K562 (cell line): Measurements from ENCODE around the gene AIF1L. TPM values are rescaled to one million over a fixed set of nuclear protein-coding genes. Genes with fewer than 3 reads are reported as not detected.
A peak's percentile ranks its signal among the peaks of the same experiment; 100 is the strongest.

Experiments used
- ATAC-seq: fragments of 200-7000 bp; cut with Tn5 transposase; 3 replicates; pipeline ENCODE4 v1.9.1; 2020; ENCODE audit warnings: moderate library complexity
- BruUV-seq: library from RNA; stranded (reverse); fragments of 400-500 nt; replicated peaks from 2 replicates; lab custom pipeline; 2021; lab: Mats Ljungman, UMichigan
- CTCF ChIA-PET: fragments of 300-600 bp; formaldehyde crosslinking; extraction: SDS; loops from one replicate; lab custom pipeline; 2021; ENCODE audit warnings: low intra/inter-chr PET ratio; lab: Yijun Ruan, JAX
- POLR2A ChIA-PET: fragments of 300-600, 350-650 bp; sonication (Branson Sonifier 250); formaldehyde crosslinking; extraction: SDS; loops from one replicate; lab custom pipeline; 2021; ENCODE audit warnings: antibody characterized with exemption, inconsistent platforms; lab: Yijun Ruan, JAX
- DNase-seq, 4 experiments: peaks; one replicate each; pipeline versions ENCODE4 v3.0.0 to v3.0.0-alpha.2; 2011 to 2018; ENCODE audit warnings: low spot score in 3 of 4, mixed read lengths in 3 of 4; ENCODE audit errors: extremely low read depth in 1 of 4
- FAIRE-seq: peaks from 2 replicates; lab custom pipeline; 2011; peaks lifted over from hg19 to GRCh38; lab: Jason Lieb, UNC
- H2AFZ ChIP-seq: 2 replicates; pipeline ENCODE4 v1.6.0; 2011; ENCODE audit warnings: low read depth, low read length, control low read depth, inconsistent platforms
- H3K27ac ChIP-seq: fragments of 200-600 bp; 3 replicates; pipeline ENCODE4 v1.8.0; 2011; ENCODE audit warnings: low read depth, mild to moderate bottlenecking, control low read depth, inconsistent platforms, low read length, moderate library complexity, mixed read lengths; ENCODE audit errors: extremely low read depth
- H3K27me3 ChIP-seq, 2 experiments: fragments of 300-600 bp in 1 of 2; 2 replicates in 1 of 2; 3 replicates in 1 of 2; pipeline versions ENCODE4 v1.6.0 to v1.8.0; 2011; ENCODE audit warnings: inconsistent platforms in 2 of 2, low read length in 2 of 2, mild to moderate bottlenecking in 1 of 2, mixed read lengths in 1 of 2, moderate library complexity in 1 of 2; ENCODE audit not compliant: control insufficient read depth in 2 of 2, insufficient read depth in 2 of 2
- H3K36me3 ChIP-seq: fragments of 300-600 bp; 3 replicates; pipeline ENCODE4 v1.8.0; 2011; ENCODE audit warnings: mild to moderate bottlenecking, low read length, inconsistent platforms; ENCODE audit not compliant: control insufficient read depth, insufficient read depth
- H3K4me1 ChIP-seq, 2 experiments: fragments of 200-600 bp in 1 of 2; replicated peaks in 1 of 2; 2 replicates in 1 of 2; 3 replicates in 1 of 2; pipeline versions ENCODE4 v1.5.1 to v1.8.0; 2011; ENCODE audit warnings: inconsistent platforms in 2 of 2, low read length in 2 of 2, mild to moderate bottlenecking in 1 of 2, mixed read lengths in 1 of 2, moderate library complexity in 1 of 2; ENCODE audit not compliant: control insufficient read depth in 2 of 2, insufficient read depth in 2 of 2
- H3K4me2 ChIP-seq: 2 replicates; pipeline ENCODE4 v1.6.1; 2011; ENCODE audit warnings: low read length, control low read depth, inconsistent platforms, mixed read lengths; ENCODE audit not compliant: insufficient read depth
- H3K4me3 ChIP-seq: fragments of 200-600 bp; sonication (generic), shearing (Covaris generic); 2 replicates; pipeline ENCODE4 v1.5.1; 2016; ENCODE audit warnings: control low read depth, inconsistent platforms
- H3K79me2 ChIP-seq: fragments of 200-600 bp; 3 replicates; pipeline ENCODE4 v1.8.0; 2011; ENCODE audit warnings: low read length, inconsistent platforms; ENCODE audit not compliant: control insufficient read depth, insufficient read depth
- H3K9ac ChIP-seq, 2 experiments: 2 replicates each; pipeline versions ENCODE4 v1.6.0 to v1.6.1; 2011; ENCODE audit warnings: low read depth in 2 of 2, low read length in 2 of 2, control low read depth in 1 of 2, inconsistent platforms in 1 of 2, mild to moderate bottlenecking in 1 of 2, mixed read lengths in 1 of 2; ENCODE audit not compliant: insufficient read depth in 1 of 2
- H3K9me1 ChIP-seq: one replicate; pipeline ENCODE4 v1.6.0; 2011; ENCODE audit warnings: inconsistent platforms, mild to moderate bottlenecking, low read length, moderate library complexity; ENCODE audit not compliant: control insufficient read depth, insufficient read depth
- H3K9me3 ChIP-seq: replicated peaks from 2 replicates; pipeline ENCODE4 v1.5.1; 2011; ENCODE audit warnings: low read depth, low read length, inconsistent platforms; ENCODE audit not compliant: control insufficient read depth, insufficient read depth
- H4K20me1 ChIP-seq: replicated peaks from 2 replicates; pipeline ENCODE4 v1.6.1; 2011; ENCODE audit warnings: low read length, inconsistent platforms, mixed read lengths; ENCODE audit not compliant: control insufficient read depth, insufficient read depth
- CBFB ChIP-seq: sonication (generic); formaldehyde crosslinking; IDR thresholded peaks from 2 replicates; pipeline ENCODE4 v1.4.0; 2020; ENCODE audit warnings: mild to moderate bottlenecking, missing genetic modification reagents
- GABPB2 ChIP-seq: fragments of 250-450 bp; sonication (Bioruptor Pico); conservative IDR thresholded peaks from 2 replicates; pipeline ENCODE4 v1.5.1; 2021; ENCODE audit warnings: mild to moderate bottlenecking
- HMG20B ChIP-seq: fragments of 250-450 bp; sonication (Bioruptor Pico); IDR thresholded peaks from 2 replicates; pipeline ENCODE4 v1.5.0; 2021; ENCODE audit warnings: mild to moderate bottlenecking
- HNRNPH1 ChIP-seq: fragments of 200-400 bp; formaldehyde crosslinking; optimal IDR thresholded peaks from 2 replicates; pipeline ENCODE3; 2017; ENCODE audit warnings: low read depth, mild to moderate bottlenecking, low read length, moderate library complexity
- JUND ChIP-seq, 2 experiments: IDR thresholded peaks; 2 replicates in 1 of 2; 3 replicates in 1 of 2; pipeline ENCODE4 v1.6.1; 2011; ENCODE audit warnings: borderline replicate concordance in 2 of 2, low read depth in 2 of 2, low read length in 2 of 2, improper control_type of control experiment in 1 of 2, missing biosample characterization in 1 of 2, missing genetic modification characterization in 1 of 2, missing genetic modification reagents in 1 of 2
- KDM1A ChIP-seq, 2 experiments: fragments of 450-650 bp; IDR thresholded peaks; 2 replicates each; pipeline ENCODE4 v1.6.1; 2016; ENCODE audit warnings: mild to moderate bottlenecking in 2 of 2
- MAFK ChIP-seq: IDR thresholded peaks from 2 replicates; pipeline ENCODE4 v1.6.1; 2011; ENCODE audit warnings: low read length, improper control_type of control experiment
- MBD2 ChIP-seq: sonication (generic); IDR thresholded peaks from 2 replicates; pipeline ENCODE4 v1.6.1; 2016; ENCODE audit warnings: low read depth, borderline replicate concordance
- NR2C1 ChIP-seq, 2 experiments: fragments of 450-650 bp; IDR thresholded peaks; 2 replicates each; pipeline ENCODE4 v1.6.1; 2017; ENCODE audit warnings: mild to moderate bottlenecking in 2 of 2, antibody characterized with exemption in 1 of 2, inconsistent platforms in 1 of 2, missing compliant biosample characterization in 1 of 2, missing genetic modification characterization in 1 of 2
- PHTF2 ChIP-seq: fragments of 250-450 bp; sonication (Bioruptor Pico); IDR thresholded peaks from 2 replicates; pipeline ENCODE4 v1.5.0; 2021; ENCODE audit warnings: mild to moderate bottlenecking
- RBM39 ChIP-seq: fragments of 200-400 bp; formaldehyde crosslinking; optimal IDR thresholded peaks from 2 replicates; pipeline ENCODE3; 2018; ENCODE audit warnings: low read depth, low read length
- TEAD1 ChIP-seq, 2 experiments: fragments of 450-650 bp in 1 of 2; sonication (generic) in 1 of 2; formaldehyde crosslinking; IDR thresholded peaks; 2 replicates each; pipeline versions ENCODE4 v1.4.0 to v1.8.0; 2020 to 2022; ENCODE audit warnings: mild to moderate bottlenecking in 2 of 2, missing genetic modification reagents in 1 of 2
- TSC22D4 ChIP-seq: fragments of 450-650 bp; IDR thresholded peaks from 2 replicates; pipeline ENCODE4 v1.6.1; 2016; ENCODE audit warnings: missing genetic modification characterization, missing biosample characterization, control low read depth
- ZNF3 ChIP-seq: fragments of 250-450 bp; sonication (Bioruptor Pico); IDR thresholded peaks from 2 replicates; pipeline ENCODE4 v1.5.0; 2021; ENCODE audit warnings: mild to moderate bottlenecking, moderate library complexity
- WGBS: fragments of 100-300 bp; shearing (Covaris generic); methylation state at CpG from one replicate; pipeline ENCODE4 v1.1.6; 2016; ENCODE audit warnings: low coverage, mixed read lengths; ENCODE audit not compliant: insufficient coverage; ENCODE audit errors: missing lambda C conversion rate; 5-methylcytosine and 5-hydroxymethylcytosine counted together
- in situ Hi-C: fragments of 300-500 bp; cut with MboI; formaldehyde crosslinking; loops from 4 replicates; pipeline ENCODE4 v1.15.0; 2018; ENCODE audit warnings: inconsistent platforms, mixed read lengths
- intact Hi-C: fragments of 100-400 bp; cut with micrococcal nuclease; formaldehyde crosslinking; loops from 2 replicates; pipeline ENCODE4 v1.14.2; 2022
- polyA plus RNA-seq, 8 experiments: library from polyadenylated mRNA; depleted of rRNA in 4 of 8; stranded (reverse) in 5 of 8; unstranded in 3 of 8; fragments of >200 nt; fragmentation: Nextera tagmentation in 2 of 8; fragmentation: Illumina TruSeq in 1 of 8; extraction: Ambion mirVana in 2 of 8; extraction: Trizol in 1 of 8; gene quantifications; 2 replicates each; pipeline versions ENCODE4 v1.2.1 to v1.2.3, GENCODE V29; 2011 to 2014; ENCODE audit warnings: inconsistent platforms in 1 of 8, missing spikeins in 1 of 8
- total RNA-seq, 7 experiments: library from RNA; depleted of rRNA in 6 of 7; stranded (reverse); fragments of >200 nt in 6 of 7; fragmentation: Illumina TruSeq in 2 of 7; extraction: Trizol in 2 of 7; gene quantifications; 2 replicates each; pipeline versions ENCODE4 v1.2.1 to v1.2.3, GENCODE V29; 2011 to 2021; ENCODE audit warnings: low replicate concordance in 1 of 7
- TF ChIP-seq, protein P1 (sequence below): fragments of 450-650 bp; IDR thresholded peaks from 2 replicates; pipeline ENCODE4 v1.6.1; 2017; ENCODE audit warnings: antibody characterized with exemption, mild to moderate bottlenecking
- TF ChIP-seq, protein P2 (sequence below): fragments of 450-650 bp; IDR thresholded peaks from 2 replicates; pipeline ENCODE4 v1.6.1; 2016; ENCODE audit warnings: borderline replicate concordance

The AIF1L gene
- total and polyA plus RNA-seq, 9 of the 15 experiments (the other 6 are each of a cell fraction or from before 2014, with no cell fraction given), result 0.34 to 9.1 (median 1.3) TPM

DNA sequence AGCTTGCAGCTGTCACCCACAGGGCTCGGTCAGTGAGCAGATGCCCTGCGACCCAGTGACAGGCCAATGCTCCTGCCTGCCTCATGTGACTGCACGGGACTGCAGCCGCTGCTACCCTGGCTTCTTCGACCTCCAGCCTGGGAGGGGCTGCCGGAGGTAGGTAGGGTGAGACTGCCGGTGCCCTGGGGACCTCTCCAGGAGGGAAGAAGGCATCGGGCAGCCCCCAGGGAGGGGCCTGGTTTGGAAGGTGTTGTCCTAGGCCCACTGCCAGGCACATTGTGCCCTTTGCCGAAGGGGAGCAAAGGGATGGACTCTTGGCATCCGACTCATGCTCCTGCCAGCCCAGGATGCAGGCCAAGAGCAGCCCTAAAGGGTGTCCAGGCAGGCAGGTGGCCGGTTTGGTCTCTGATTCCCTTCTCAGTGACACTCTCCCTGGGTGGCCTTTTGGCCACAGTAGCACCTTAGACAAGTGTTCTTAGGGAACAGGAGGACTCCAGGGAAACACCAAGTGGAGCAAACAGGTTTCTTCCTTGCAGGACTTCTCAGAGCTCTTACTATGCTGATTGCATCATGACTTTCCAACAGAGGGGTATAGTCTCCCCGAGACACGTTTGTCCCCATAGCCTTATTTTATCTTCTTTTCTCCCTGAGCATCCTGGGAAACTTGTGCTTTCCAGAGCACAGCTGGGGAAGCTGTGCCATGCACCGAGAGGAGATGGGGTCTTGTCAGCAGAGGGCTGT lies 28.1 kb upstream of the AIF1L start:
- ChIA-PET POLR2A (interaction anchor here (0.6 to 99.3 kb wide), 5 partner anchors 1 to 1128 kb away, joined by 3 to 3336 read pairs (median 5); partner anchors contain the start of genes AIF1L and NUP214), CTCF (no interaction called here)
- no peak overlapping the region for H3K4me2 ChIP-seq
- no peaks in the 10 kb centered on the region for H3K36me3 ChIP-seq
- no peak overlapping the region for H3K27ac ChIP-seq
- H3K4me3 ChIP-seq, result no peak overlapping the region
- FAIRE-seq, result no peak
- peaks cover 0 to 37% of the 10 kb centered on the region in 2 experiments; a peak in 1 of 5 replicates for H3K4me1 ChIP-seq
- DNase-seq, result peak in 1 of 4 experiments; percentile 59
- no peaks in the 10 kb centered on the region for H3K9me3 ChIP-seq
- ATAC-seq, result peak; percentile 1; the same call in 2 of the 3 replicates
- peaks cover 8% of the 10 kb centered on the region for H3K9me1 ChIP-seq
- intact Hi-C loops (no loop called here), in situ Hi-C loops (no loop called here)
- H4K20me1 ChIP-seq, result peaks cover 75% of the 10 kb centered on the region
- no TSS peak for BruUV-seq
- H3K79me2 ChIP-seq, result no peaks in the 10 kb centered on the region
- peak overlapping the region in 1 of 2 experiments; percentile 12; a peak in 2 of 4 replicates for H3K9ac ChIP-seq
- peaks cover 91 to 100% of the 10 kb centered on the region in 2 experiments for H3K27me3 ChIP-seq
- H2AFZ ChIP-seq, result no peak overlapping the region
- WGBS, result under 1% methylated on average over 14 of the region's 14 CpGs
- no peak for TF ChIP-seq GABPB2 (CRISPR knock-in tag)
- TF ChIP-seq JUND (IDR thresholded peaks at IDR 0.05; ENCODE audit: borderline replicate concordance, low read depth, low read length), result no peak
- no peak for TF ChIP-seq JUND (tag; IDR thresholded peaks at IDR 0.05; ENCODE audit: borderline replicate concordance, low read depth, low read length)
- TF ChIP-seq, protein P1, sequence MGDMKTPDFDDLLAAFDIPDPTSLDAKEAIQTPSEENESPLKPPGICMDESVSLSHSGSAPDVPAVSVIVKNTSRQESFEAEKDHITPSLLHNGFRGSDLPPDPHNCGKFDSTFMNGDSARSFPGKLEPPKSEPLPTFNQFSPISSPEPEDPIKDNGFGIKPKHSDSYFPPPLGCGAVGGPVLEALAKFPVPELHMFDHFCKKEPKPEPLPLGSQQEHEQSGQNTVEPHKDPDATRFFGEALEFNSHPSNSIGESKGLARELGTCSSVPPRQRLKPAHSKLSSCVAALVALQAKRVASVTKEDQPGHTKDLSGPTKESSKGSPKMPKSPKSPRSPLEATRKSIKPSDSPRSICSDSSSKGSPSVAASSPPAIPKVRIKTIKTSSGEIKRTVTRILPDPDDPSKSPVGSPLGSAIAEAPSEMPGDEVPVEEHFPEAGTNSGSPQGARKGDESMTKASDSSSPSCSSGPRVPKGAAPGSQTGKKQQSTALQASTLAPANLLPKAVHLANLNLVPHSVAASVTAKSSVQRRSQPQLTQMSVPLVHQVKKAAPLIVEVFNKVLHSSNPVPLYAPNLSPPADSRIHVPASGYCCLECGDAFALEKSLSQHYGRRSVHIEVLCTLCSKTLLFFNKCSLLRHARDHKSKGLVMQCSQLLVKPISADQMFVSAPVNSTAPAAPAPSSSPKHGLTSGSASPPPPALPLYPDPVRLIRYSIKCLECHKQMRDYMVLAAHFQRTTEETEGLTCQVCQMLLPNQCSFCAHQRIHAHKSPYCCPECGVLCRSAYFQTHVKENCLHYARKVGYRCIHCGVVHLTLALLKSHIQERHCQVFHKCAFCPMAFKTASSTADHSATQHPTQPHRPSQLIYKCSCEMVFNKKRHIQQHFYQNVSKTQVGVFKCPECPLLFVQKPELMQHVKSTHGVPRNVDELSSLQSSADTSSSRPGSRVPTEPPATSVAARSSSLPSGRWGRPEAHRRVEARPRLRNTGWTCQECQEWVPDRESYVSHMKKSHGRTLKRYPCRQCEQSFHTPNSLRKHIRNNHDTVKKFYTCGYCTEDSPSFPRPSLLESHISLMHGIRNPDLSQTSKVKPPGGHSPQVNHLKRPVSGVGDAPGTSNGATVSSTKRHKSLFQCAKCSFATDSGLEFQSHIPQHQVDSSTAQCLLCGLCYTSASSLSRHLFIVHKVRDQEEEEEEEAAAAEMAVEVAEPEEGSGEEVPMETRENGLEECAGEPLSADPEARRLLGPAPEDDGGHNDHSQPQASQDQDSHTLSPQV, result no peak
- no peak for TF ChIP-seq CBFB
- TF ChIP-seq TSC22D4 (tag), result no peak
- no peak for TF ChIP-seq RBM39
- no peak for TF ChIP-seq NR2C1 (IDR thresholded peaks at IDR 0.05)
- no peak for TF ChIP-seq NR2C1 (tag; IDR thresholded peaks at IDR 0.05)
- TF ChIP-seq HMG20B (CRISPR knock-in tag), result no peak
- TF ChIP-seq TEAD1 (CRISPR knock-in tag; IDR thresholded peaks at IDR 0.05), result no peak
- no peak for TF ChIP-seq HNRNPH1
- no peak for TF ChIP-seq ZNF3 (CRISPR knock-in tag)
- no peak for TF ChIP-seq MBD2
- TF ChIP-seq PHTF2 (CRISPR knock-in tag), result no peak
- TF ChIP-seq KDM1A (IDR thresholded peaks at IDR 0.05), result no peak
- TF ChIP-seq MAFK, result no peak
- TF ChIP-seq, protein P2, sequence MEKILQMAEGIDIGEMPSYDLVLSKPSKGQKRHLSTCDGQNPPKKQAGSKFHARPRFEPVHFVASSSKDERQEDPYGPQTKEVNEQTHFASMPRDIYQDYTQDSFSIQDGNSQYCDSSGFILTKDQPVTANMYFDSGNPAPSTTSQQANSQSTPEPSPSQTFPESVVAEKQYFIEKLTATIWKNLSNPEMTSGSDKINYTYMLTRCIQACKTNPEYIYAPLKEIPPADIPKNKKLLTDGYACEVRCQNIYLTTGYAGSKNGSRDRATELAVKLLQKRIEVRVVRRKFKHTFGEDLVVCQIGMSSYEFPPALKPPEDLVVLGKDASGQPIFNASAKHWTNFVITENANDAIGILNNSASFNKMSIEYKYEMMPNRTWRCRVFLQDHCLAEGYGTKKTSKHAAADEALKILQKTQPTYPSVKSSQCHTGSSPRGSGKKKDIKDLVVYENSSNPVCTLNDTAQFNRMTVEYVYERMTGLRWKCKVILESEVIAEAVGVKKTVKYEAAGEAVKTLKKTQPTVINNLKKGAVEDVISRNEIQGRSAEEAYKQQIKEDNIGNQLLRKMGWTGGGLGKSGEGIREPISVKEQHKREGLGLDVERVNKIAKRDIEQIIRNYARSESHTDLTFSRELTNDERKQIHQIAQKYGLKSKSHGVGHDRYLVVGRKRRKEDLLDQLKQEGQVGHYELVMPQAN, result no peak
